Endothelial cell (in vitro differentiated cells): Measurements from ENCODE around the gene ADGRV1. TPM values are rescaled to one million over a fixed set of nuclear protein-coding genes. Genes with fewer than 3 reads are reported as not detected.

Source experiments
- DNase-seq: peaks from one replicate; pipeline ENCODE4 v3.0.0; 2021; ENCODE audit warnings: low spot score
- H3K27ac Mint-ChIP-seq: one replicate; pipeline ENCODE4 v1.8.0; 2021; ENCODE audit warnings: mixed read lengths, inconsistent platforms; ENCODE audit not compliant: unreplicated experiment
- H3K27me3 Mint-ChIP-seq: one replicate; pipeline ENCODE4 v1.8.0; 2021; ENCODE audit warnings: mild to moderate bottlenecking, moderate library complexity, mixed read lengths, inconsistent platforms; ENCODE audit not compliant: unreplicated experiment
- H3K36me3 Mint-ChIP-seq: one replicate; pipeline ENCODE4 v1.8.0; 2021; ENCODE audit warnings: mild to moderate bottlenecking, low read depth, mixed read lengths, inconsistent platforms; ENCODE audit not compliant: unreplicated experiment
- H3K4me1 Mint-ChIP-seq: one replicate; pipeline ENCODE4 v1.8.0; 2021; ENCODE audit warnings: mild to moderate bottlenecking, mixed read lengths, inconsistent platforms; ENCODE audit not compliant: unreplicated experiment
- H3K4me3 Mint-ChIP-seq: one replicate; pipeline ENCODE4 v1.8.0; 2021; ENCODE audit warnings: mild to moderate bottlenecking, mixed read lengths, inconsistent platforms; ENCODE audit not compliant: unreplicated experiment
- H3K9me3 Mint-ChIP-seq: one replicate; pipeline ENCODE4 v1.8.0; 2021; ENCODE audit warnings: mixed read lengths, inconsistent platforms; ENCODE audit not compliant: unreplicated experiment
- total RNA-seq: library from RNA; stranded (reverse); fragmentation: NEBNext Ultra II Directional; extraction: Animal tissue kit (Norgen Biotek cat#: 25700); gene quantifications from one replicate; pipeline ENCODE4 v1.2.1, GENCODE V29; 2021; ENCODE audit not compliant: unreplicated experiment
- TF ChIP-seq, protein P1 (sequence below): fragments of 200-600 bp; sonication (generic); IDR thresholded peaks from one replicate; pipeline ENCODE4 v1.5.0; 2021; ENCODE audit warnings: antibody characterized with exemption; ENCODE audit not compliant: unreplicated experiment

ADGRV1 gene
- total RNA-seq, 1 donor from 2014 or later: 23.1 TPM

DNA sequence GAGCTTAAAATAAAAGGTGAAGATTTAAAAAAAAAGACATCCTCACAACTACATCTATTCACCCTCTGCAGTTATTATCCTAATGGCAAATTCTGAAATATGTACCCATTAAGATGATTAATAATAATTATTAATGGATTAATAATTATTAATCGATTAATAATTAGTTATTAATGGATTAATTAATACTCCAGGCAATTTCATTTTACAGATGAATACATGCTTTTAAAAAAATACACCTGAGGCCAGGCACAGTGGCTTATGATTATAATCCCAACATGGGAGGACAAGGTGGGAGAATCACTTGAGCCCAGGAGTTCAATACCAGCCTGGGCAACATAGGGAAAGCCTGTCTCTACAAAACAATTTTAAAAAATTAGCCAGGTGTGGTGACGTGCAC is 642.1 kb downstream of the ADGRV1 start:
- no peaks in the 10 kb centered on the region for H3K9me3 Mint-ChIP-seq
- no peaks in the 10 kb centered on the region for H3K4me1 Mint-ChIP-seq
- no peaks in the 10 kb centered on the region for H3K36me3 Mint-ChIP-seq
- no peak overlapping the region for H3K27ac Mint-ChIP-seq
- no peak overlapping the region for H3K4me3 Mint-ChIP-seq
- TF ChIP-seq, protein P1, sequence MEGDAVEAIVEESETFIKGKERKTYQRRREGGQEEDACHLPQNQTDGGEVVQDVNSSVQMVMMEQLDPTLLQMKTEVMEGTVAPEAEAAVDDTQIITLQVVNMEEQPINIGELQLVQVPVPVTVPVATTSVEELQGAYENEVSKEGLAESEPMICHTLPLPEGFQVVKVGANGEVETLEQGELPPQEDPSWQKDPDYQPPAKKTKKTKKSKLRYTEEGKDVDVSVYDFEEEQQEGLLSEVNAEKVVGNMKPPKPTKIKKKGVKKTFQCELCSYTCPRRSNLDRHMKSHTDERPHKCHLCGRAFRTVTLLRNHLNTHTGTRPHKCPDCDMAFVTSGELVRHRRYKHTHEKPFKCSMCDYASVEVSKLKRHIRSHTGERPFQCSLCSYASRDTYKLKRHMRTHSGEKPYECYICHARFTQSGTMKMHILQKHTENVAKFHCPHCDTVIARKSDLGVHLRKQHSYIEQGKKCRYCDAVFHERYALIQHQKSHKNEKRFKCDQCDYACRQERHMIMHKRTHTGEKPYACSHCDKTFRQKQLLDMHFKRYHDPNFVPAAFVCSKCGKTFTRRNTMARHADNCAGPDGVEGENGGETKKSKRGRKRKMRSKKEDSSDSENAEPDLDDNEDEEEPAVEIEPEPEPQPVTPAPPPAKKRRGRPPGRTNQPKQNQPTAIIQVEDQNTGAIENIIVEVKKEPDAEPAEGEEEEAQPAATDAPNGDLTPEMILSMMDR: no peak
- H3K27me3 Mint-ChIP-seq: peaks cover 2% of the 10 kb centered on the region
- DNase-seq: no peak

DNA sequence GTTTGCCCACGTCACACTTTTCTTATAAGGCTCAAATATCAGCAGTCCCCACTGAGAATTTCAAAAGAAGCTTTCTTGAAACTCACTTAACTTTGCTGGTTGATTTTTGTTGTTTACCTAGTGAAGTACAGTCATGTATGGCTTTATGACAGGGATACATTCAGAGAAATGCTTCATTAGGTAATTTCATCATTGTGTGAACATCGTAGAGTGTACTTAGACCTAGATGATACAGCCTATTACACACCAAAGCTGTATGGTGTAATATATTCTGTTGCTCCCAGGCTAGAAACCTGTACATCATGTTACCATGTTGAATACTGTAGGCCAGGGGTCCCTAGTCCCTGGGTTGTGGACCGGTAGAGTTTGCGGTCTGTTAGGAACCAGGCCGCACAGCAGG is 647.5 kb downstream of the ADGRV1 start:
- Mint-ChIP-seq H3K4me3 (no peak overlapping the region), H3K27ac (no peak overlapping the region), H3K36me3 (no peaks in the 10 kb centered on the region), H3K27me3 (no peaks in the 10 kb centered on the region), H3K4me1 (no peaks in the 10 kb centered on the region), H3K9me3 (no peaks in the 10 kb centered on the region)
- DNase-seq: no peak
- TF ChIP-seq, protein P1: no peak

DNA sequence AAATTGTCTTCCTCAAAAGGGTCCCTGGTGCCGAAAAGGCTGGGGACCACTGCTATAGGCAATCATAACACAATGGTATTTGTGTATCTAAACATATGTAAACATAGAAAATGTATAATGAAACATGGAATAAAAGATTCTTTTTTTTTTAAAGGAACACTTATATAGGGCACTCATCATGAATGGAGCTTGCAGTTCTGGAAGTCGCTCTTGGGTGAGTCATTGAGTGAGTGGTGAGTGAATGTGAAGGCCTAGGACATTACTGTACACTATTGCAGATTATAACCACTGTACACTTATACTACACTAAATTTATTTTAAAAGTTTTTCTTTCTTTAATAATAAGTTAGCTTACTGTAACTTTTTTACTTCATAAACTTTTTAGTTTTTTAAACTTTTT is 648.1 kb downstream of the ADGRV1 start:
- DNase-seq: no peak
- Mint-ChIP-seq H3K4me3 (no peak overlapping the region), H3K36me3 (no peaks in the 10 kb centered on the region), H3K27me3 (no peaks in the 10 kb centered on the region), H3K27ac (no peak overlapping the region), H3K9me3 (no peaks in the 10 kb centered on the region), H3K4me1 (no peaks in the 10 kb centered on the region)
- TF ChIP-seq, protein P1: no peak

DNA sequence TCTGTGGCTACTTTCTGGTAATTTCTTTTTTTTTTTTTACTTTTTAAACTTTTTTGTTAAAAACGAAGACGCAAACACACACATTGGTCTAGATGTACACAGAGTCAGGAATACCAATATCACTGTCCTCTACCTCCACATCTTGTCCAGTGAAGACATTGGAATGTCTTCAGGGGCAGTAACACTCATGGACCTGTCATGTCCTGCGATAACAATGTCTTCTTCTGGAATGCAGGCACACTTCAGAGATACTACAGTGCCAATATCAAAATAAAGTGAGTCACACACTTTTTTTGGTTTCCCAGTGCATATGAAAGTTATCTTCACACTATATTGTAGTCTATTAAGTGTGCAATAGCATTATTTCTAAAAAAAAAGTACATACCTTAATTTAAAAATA is 648.7 kb downstream of the ADGRV1 start:
- TF ChIP-seq, protein P1: no peak
- Mint-ChIP-seq H3K36me3 (no peaks in the 10 kb centered on the region), H3K27me3 (no peaks in the 10 kb centered on the region), H3K4me3 (no peak overlapping the region), H3K27ac (no peak overlapping the region), H3K9me3 (no peaks in the 10 kb centered on the region), H3K4me1 (no peaks in the 10 kb centered on the region)
- DNase-seq: no peak

DNA sequence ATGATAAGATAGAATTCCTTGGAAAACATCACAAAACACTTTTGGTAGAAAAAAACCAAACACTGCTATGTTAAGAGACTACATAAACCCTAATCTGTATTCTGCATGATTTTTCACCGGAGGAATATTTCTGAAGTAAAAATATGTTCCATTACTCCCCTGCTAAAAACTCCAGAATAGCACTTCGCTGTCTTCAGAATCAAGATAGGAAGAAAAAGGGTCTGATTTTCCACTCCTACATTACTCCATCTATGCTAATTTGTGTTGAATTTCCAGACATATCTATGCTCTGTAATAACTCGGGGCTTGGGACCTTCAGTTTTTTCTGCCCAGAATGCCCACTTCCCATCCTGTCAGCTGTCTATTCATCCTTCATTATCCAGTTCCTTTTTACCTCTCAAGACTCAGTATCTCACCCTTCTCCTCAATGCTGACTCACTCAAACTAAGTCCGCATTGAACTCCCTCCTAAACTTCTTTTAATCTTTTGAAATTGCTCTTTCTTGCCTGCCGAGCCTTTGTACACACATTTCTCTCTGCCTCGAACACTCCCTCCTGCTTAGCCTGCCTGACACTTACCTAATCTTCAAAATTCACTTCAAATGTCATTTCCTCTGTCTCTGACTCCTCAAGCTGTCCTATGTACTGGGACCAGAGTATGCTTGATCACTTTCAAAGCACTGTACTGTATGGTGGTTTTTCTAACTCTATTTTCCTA is 653.6 kb downstream of the ADGRV1 start:
- no peak overlapping the region for H3K27ac Mint-ChIP-seq
- no peaks in the 10 kb centered on the region for H3K4me1 Mint-ChIP-seq
- H3K27me3 Mint-ChIP-seq: no peaks in the 10 kb centered on the region
- TF ChIP-seq, protein P1: no peak
- no peaks in the 10 kb centered on the region for H3K36me3 Mint-ChIP-seq
- no peaks in the 10 kb centered on the region for H3K9me3 Mint-ChIP-seq
- no peak for DNase-seq
- H3K4me3 Mint-ChIP-seq: no peak overlapping the region
